HepG2 (cell line): ENCODE measurements around the gene PPP4R2. TPM values are rescaled to one million over a fixed set of nuclear protein-coding genes. Genes with fewer than 3 reads are reported as not detected.

Experiments used
- ASH2L ChIP-seq: fragments of 300-600, 200-600 bp; sonication (generic); IDR thresholded peaks from 2 replicates; pipeline ENCODE4 v1.7.0; 2017; ENCODE audit warnings: low read depth, mild to moderate bottlenecking, moderate library complexity, mixed read lengths, low read length; ENCODE audit not compliant: insufficient read length
- ATF1 ChIP-seq: IDR thresholded peaks from 2 replicates; pipeline ENCODE4 v1.6.1; 2016; ENCODE audit warnings: mild to moderate bottlenecking, control low read depth
- GFI1 ChIP-seq: sonication (generic); formaldehyde crosslinking; IDR thresholded peaks from 2 replicates; pipeline ENCODE4 v1.5.0; 2020; ENCODE audit warnings: missing genetic modification reagents, mild to moderate bottlenecking, borderline replicate concordance
- IKZF4 ChIP-seq: sonication (generic); formaldehyde crosslinking; IDR thresholded peaks from 2 replicates; pipeline ENCODE4 v1.5.1; 2020; ENCODE audit warnings: borderline replicate concordance, mild to moderate bottlenecking, low read depth, missing genetic modification reagents; ENCODE audit errors: not compliant biosample characterization
- KAT7 ChIP-seq: IDR thresholded peaks from 2 replicates; pipeline ENCODE4 v1.6.1; 2018; ENCODE audit warnings: borderline replicate concordance, missing compliant biosample characterization
- KLF16 ChIP-seq, 2 experiments: sonication (generic) in 1 of 2; formaldehyde crosslinking in 1 of 2; IDR thresholded peaks; 2 replicates each; pipeline versions ENCODE4 v1.6.1 to v1.8.0; 2016 to 2023; ENCODE audit warnings: missing genetic modification reagents in 2 of 2, missing compliant biosample characterization in 1 of 2
- NFIB ChIP-seq: sonication (generic); formaldehyde crosslinking; IDR thresholded peaks from 2 replicates; pipeline ENCODE4 v1.9.0; 2021; ENCODE audit warnings: missing genetic modification reagents, mild to moderate bottlenecking, borderline replicate concordance
- PAX8 ChIP-seq: sonication (generic); formaldehyde crosslinking; IDR thresholded peaks from 2 replicates; pipeline ENCODE4 v1.8.0; 2022; ENCODE audit warnings: mild to moderate bottlenecking, missing genetic modification reagents, borderline replicate concordance
- SETDB1 ChIP-seq: sonication (generic); formaldehyde crosslinking; IDR thresholded peaks from 2 replicates; pipeline ENCODE4 v1.5.1; 2020; ENCODE audit warnings: missing genetic modification reagents, mild to moderate bottlenecking, borderline replicate concordance
- SRSF9 ChIP-seq: fragments of 200-400 bp; formaldehyde crosslinking; IDR thresholded peaks from 2 replicates; pipeline ENCODE4 v1.6.1; 2018; ENCODE audit warnings: borderline replicate concordance, mild to moderate bottlenecking, low read depth, low read length; ENCODE audit not compliant: insufficient read depth, poor library complexity, severe bottlenecking
- TBX3 ChIP-seq: fragments of 450-650 bp; IDR thresholded peaks from 2 replicates; pipeline ENCODE4 v1.6.1; 2017; ENCODE audit warnings: antibody characterized with exemption, mild to moderate bottlenecking, inconsistent platforms, borderline replicate concordance
- ZBTB1 ChIP-seq: sonication (generic); formaldehyde crosslinking; IDR thresholded peaks from 2 replicates; pipeline ENCODE4 v1.4.0; 2020; ENCODE audit warnings: missing genetic modification reagents, borderline replicate concordance
- ZBTB42 ChIP-seq: sonication (generic); formaldehyde crosslinking; IDR thresholded peaks from 2 replicates; pipeline ENCODE4 v1.5.0; 2020; ENCODE audit warnings: mild to moderate bottlenecking, missing genetic modification reagents
- ZNF160 ChIP-seq: sonication (generic); formaldehyde crosslinking; IDR thresholded peaks from 2 replicates; pipeline ENCODE4 v1.8.0; 2022; ENCODE audit warnings: mild to moderate bottlenecking, inconsistent platforms, missing genetic modification reagents
- ZNF549 ChIP-seq: sonication (generic); formaldehyde crosslinking; IDR thresholded peaks from 2 replicates; pipeline ENCODE4 v1.5.0; 2020; ENCODE audit warnings: missing genetic modification reagents
- ZNF7 ChIP-seq: IDR thresholded peaks from 2 replicates; pipeline ENCODE4 v1.6.1; 2016; ENCODE audit warnings: missing biosample characterization, missing genetic modification reagents
- ZSCAN12 ChIP-seq: sonication (generic); formaldehyde crosslinking; IDR thresholded peaks from 2 replicates; pipeline ENCODE4 v1.9.0; 2021; ENCODE audit warnings: mild to moderate bottlenecking, missing genetic modification reagents
- ZSCAN20 ChIP-seq: sonication (generic); formaldehyde crosslinking; IDR thresholded peaks from 2 replicates; pipeline ENCODE4 v1.4.0; 2020; ENCODE audit warnings: missing genetic modification reagents, mild to moderate bottlenecking, borderline replicate concordance
- ZSCAN29 ChIP-seq: sonication (generic); formaldehyde crosslinking; conservative IDR thresholded peaks from 2 replicates; pipeline ENCODE4 v1.4.0; 2020; ENCODE audit warnings: mild to moderate bottlenecking, missing genetic modification reagents
- polyA plus RNA-seq, 8 experiments: library from polyadenylated mRNA; depleted of rRNA in 3 of 8; stranded (reverse) in 7 of 8; unstranded in 1 of 8; fragments of >200 nt; fragmentation: Illumina TruSeq in 4 of 8; extraction: Trizol in 4 of 8; gene quantifications; 2 replicates each; pipeline versions ENCODE4 v1.2.1 to v1.2.3, GENCODE V29; 2011 to 2016; ENCODE audit warnings: low read depth in 4 of 8, missing spikeins in 1 of 8, mixed read lengths in 1 of 8; ENCODE audit not compliant: insufficient read depth in 1 of 8
- total RNA-seq, 5 experiments: library from RNA; depleted of rRNA; stranded (reverse); fragments of >200 nt; fragmentation: Illumina TruSeq; extraction: Trizol; gene quantifications; 2 replicates each; pipeline ENCODE4 v1.2.3, GENCODE V29; 2016; ENCODE audit warnings: low read depth in 1 of 5
- TF ChIP-seq, protein P1 (sequence below): sonication (generic); formaldehyde crosslinking; IDR thresholded peaks from 2 replicates; pipeline ENCODE4 v1.4.0; 2020; ENCODE audit warnings: low read depth, mild to moderate bottlenecking, missing genetic modification reagents
- TF ChIP-seq, protein P2 (sequence below): sonication (generic); formaldehyde crosslinking; IDR thresholded peaks from 2 replicates; pipeline ENCODE4 v1.8.0; 2023; ENCODE audit warnings: mild to moderate bottlenecking, missing genetic modification reagents
- TF ChIP-seq, protein P3 (sequence below): sonication (generic); formaldehyde crosslinking; conservative IDR thresholded peaks from 2 replicates; pipeline ENCODE4 v1.8.0; 2022; ENCODE audit warnings: missing genetic modification reagents
- TF ChIP-seq, protein P4 (sequence below): sonication (generic); formaldehyde crosslinking; IDR thresholded peaks from 2 replicates; pipeline ENCODE4 v1.8.0; 2022; ENCODE audit warnings: low read depth, missing genetic modification reagents

Gene PPP4R2
- total and polyA plus RNA-seq, 2 of the 13 experiments (the other 11 are each of a cell fraction or from before 2014, with no cell fraction given): 22.3 to 161 TPM

DNA sequence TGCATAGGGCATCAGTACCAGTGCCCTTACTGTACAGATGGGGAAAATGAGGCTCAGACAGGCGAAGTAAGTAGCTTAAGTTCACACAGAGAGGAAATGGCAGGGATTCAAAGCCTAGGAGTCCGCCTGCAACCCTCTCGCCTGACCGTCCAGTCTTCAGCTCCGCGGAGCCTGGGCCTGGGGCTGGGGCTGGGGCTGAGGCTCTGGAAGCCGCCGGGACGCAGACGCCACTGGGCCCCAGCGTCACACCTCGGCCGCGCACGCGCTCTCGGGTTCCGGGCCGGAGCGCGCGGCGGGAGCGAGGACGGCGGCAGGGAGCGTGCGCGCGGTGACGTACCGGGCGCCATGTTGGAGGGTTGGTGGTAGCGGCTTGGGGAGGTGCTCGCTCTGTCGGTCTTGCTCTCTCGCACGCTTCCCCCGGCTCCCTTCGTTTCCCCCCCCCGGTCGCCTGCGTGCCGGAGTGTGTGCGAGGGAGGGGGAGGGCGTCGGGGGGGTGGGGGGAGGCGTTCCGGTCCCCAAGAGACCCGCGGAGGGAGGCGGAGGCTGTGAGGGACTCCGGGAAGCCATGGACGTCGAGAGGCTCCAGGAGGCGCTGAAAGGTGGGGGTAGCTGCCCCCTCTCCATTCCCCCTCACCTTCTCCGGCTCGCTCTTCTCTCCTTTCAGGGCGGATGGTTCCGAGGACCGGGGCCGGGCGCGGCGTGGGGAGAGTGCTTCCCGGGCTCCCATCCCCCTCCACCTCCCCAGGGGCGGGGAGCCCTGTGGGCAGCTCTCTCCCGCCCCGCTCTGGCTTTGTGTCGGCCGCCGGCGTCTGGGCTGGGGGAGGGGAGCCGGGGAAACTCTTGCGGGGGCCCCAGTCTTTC is at the start of gene PPP4R2 (continued):
- TF ChIP-seq ZNF549 (CRISPR knock-in tag) (no peak), IKZF4 (CRISPR knock-in tag) (peak; percentile 96), GFI1 (CRISPR knock-in tag) (no peak), ATF1 (CRISPR knock-in tag) (no peak), SETDB1 (no peak), ZSCAN20 (CRISPR knock-in tag) (peak; percentile 56; the same call in 1 of the 2 replicates), ZSCAN29 (CRISPR knock-in tag) (no peak), ASH2L (peak; percentile 56), SRSF9 (no peak), PAX8 (CRISPR knock-in tag) (no peak), KAT7 (CRISPR knock-in tag) (peak; percentile 70; the same call in 1 of the 2 replicates), ZNF160 (CRISPR knock-in tag) (no peak), KLF16 (CRISPR knock-in tag; IDR thresholded peaks at IDR 0.05) (peak in 1 of 2 experiments; percentile 60; a peak in 1 of 4 replicates), ZSCAN12 (CRISPR knock-in tag) (no peak), ZBTB1 (CRISPR knock-in tag) (no peak), NFIB (CRISPR knock-in tag) (no peak), ZBTB42 (CRISPR knock-in tag) (no peak), TBX3 (peak; percentile 18; the same call in 1 of the 2 replicates), ZNF7 (CRISPR knock-in tag) (no peak)
- TF ChIP-seq, protein P1, sequence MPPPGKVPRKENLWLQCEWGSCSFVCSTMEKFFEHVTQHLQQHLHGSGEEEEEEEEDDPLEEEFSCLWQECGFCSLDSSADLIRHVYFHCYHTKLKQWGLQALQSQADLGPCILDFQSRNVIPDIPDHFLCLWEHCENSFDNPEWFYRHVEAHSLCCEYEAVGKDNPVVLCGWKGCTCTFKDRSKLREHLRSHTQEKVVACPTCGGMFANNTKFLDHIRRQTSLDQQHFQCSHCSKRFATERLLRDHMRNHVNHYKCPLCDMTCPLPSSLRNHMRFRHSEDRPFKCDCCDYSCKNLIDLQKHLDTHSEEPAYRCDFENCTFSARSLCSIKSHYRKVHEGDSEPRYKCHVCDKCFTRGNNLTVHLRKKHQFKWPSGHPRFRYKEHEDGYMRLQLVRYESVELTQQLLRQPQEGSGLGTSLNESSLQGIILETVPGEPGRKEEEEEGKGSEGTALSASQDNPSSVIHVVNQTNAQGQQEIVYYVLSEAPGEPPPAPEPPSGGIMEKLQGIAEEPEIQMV (CRISPR knock-in tag): no peak
- TF ChIP-seq, protein P2, sequence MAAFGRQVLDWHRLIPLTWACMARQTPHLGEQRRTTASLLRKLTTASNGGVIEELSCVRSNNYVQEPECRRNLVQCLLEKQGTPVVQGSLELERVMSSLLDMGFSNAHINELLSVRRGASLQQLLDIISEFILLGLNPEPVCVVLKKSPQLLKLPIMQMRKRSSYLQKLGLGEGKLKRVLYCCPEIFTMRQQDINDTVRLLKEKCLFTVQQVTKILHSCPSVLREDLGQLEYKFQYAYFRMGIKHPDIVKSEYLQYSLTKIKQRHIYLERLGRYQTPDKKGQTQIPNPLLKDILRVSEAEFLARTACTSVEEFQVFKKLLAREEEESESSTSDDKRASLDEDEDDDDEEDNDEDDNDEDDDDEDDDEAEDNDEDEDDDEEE (CRISPR knock-in tag): peak; percentile 43
- TF ChIP-seq, protein P3, sequence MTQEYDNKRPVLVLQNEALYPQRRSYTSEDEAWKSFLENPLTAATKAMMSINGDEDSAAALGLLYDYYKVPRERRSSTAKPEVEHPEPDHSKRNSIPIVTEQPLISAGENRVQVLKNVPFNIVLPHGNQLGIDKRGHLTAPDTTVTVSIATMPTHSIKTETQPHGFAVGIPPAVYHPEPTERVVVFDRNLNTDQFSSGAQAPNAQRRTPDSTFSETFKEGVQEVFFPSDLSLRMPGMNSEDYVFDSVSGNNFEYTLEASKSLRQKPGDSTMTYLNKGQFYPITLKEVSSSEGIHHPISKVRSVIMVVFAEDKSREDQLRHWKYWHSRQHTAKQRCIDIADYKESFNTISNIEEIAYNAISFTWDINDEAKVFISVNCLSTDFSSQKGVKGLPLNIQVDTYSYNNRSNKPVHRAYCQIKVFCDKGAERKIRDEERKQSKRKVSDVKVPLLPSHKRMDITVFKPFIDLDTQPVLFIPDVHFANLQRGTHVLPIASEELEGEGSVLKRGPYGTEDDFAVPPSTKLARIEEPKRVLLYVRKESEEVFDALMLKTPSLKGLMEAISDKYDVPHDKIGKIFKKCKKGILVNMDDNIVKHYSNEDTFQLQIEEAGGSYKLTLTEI (CRISPR knock-in tag): no peak
- TF ChIP-seq, protein P4, sequence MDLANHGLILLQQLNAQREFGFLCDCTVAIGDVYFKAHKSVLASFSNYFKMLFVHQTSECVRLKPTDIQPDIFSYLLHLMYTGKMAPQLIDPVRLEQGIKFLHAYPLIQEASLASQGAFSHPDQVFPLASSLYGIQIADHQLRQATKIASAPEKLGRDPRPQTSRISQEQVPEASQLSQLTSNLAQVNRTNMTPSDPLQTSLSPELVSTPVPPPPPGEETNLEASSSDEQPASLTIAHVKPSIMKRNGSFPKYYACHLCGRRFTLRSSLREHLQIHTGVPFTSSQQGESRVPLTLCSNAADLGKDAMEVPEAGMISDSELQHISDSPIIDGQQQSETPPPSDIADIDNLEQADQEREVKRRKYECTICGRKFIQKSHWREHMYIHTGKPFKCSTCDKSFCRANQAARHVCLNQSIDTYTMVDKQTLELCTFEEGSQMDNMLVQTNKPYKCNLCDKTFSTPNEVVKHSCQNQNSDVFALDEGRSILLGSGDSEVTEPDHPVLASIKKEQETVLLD (CRISPR knock-in tag): peak; percentile 70; the same call in 1 of the 2 replicates
